Measurements from ENCODE around the gene MC1R. TPM values are rescaled to one million over a fixed set of nuclear protein-coding genes. Genes with fewer than 3 reads are reported as not detected.

MC1R gene
- polyA plus RNA-seq, 2 of the 4 experiments (the other 2 are of a cell fraction): 7.4 to 8.0 TPM

DNA sequence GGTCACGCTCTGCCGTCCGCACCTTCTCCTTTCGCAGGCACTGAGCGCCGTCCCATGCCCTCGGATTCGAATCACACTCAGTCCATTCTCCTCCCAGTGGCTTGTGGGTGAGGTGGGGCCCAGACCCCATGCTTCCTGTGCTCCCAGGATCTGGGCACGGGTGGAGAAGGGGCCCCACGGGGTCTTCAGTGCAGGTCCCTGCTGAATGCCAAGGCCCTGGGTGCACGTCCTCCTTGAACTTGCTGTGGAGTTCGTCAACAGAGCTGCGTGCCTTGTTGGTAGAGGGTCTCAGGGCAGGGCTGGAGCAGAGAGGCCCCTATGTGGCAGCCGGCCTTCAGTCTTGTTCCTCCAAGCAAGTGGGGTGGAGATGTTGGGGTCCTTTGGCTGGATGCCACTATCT, 7.3 kb upstream of the MC1R start:
- Histone ChIP-seq H3K9me3 (peaks cover 7% of the 10 kb centered on the region; the same call in 1 of the 3 replicates), H3K4me3 (no peak overlapping the region), H3K27ac (no peak overlapping the region), H3K4me1 (peaks cover 4% of the 10 kb centered on the region; the same call in 2 of the 3 replicates), H3K4me2 (no peak overlapping the region)
- no peak for TF ChIP-seq POLR2AphosphoS2 (conservative IDR thresholded peaks at IDR 0.05; ENCODE audit: low read length)
- no peak for TF ChIP-seq EHF (CRISPR knock-in tag; IDR thresholded peaks at IDR 0.05)
- TF ChIP-seq HOXB5 (CRISPR knock-in tag; IDR thresholded peaks at IDR 0.05): no peak
- TF ChIP-seq POLR2A (IDR thresholded peaks at IDR 0.05; ENCODE audit: low read length): no peak
- TF ChIP-seq, protein P1, sequence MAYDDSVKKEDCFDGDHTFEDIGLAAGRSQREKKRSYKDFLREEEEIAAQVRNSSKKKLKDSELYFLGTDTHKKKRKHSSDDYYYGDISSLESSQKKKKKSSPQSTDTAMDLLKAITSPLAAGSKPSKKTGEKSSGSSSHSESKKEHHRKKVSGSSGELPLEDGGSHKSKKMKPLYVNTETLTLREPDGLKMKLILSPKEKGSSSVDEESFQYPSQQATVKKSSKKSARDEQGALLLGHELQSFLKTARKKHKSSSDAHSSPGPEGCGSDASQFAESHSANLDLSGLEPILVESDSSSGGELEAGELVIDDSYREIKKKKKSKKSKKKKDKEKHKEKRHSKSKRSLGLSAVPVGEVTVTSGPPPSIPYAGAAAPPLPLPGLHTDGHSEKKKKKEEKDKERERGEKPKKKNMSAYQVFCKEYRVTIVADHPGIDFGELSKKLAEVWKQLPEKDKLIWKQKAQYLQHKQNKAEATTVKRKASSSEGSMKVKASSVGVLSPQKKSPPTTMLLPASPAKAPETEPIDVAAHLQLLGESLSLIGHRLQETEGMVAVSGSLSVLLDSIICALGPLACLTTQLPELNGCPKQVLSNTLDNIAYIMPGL (CRISPR knock-in tag; IDR thresholded peaks at IDR 0.05; ENCODE audit: borderline replicate concordance): no peak
- TF ChIP-seq, protein P2, sequence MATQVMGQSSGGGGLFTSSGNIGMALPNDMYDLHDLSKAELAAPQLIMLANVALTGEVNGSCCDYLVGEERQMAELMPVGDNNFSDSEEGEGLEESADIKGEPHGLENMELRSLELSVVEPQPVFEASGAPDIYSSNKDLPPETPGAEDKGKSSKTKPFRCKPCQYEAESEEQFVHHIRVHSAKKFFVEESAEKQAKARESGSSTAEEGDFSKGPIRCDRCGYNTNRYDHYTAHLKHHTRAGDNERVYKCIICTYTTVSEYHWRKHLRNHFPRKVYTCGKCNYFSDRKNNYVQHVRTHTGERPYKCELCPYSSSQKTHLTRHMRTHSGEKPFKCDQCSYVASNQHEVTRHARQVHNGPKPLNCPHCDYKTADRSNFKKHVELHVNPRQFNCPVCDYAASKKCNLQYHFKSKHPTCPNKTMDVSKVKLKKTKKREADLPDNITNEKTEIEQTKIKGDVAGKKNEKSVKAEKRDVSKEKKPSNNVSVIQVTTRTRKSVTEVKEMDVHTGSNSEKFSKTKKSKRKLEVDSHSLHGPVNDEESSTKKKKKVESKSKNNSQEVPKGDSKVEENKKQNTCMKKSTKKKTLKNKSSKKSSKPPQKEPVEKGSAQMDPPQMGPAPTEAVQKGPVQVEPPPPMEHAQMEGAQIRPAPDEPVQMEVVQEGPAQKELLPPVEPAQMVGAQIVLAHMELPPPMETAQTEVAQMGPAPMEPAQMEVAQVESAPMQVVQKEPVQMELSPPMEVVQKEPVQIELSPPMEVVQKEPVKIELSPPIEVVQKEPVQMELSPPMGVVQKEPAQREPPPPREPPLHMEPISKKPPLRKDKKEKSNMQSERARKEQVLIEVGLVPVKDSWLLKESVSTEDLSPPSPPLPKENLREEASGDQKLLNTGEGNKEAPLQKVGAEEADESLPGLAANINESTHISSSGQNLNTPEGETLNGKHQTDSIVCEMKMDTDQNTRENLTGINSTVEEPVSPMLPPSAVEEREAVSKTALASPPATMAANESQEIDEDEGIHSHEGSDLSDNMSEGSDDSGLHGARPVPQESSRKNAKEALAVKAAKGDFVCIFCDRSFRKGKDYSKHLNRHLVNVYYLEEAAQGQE (IDR thresholded peaks at IDR 0.05): no peak
- no peak for TF ChIP-seq CBX2 (IDR thresholded peaks at IDR 0.05; ENCODE audit: borderline replicate concordance, low read depth)
- 98% methylated on average over 10 of the region's 14 CpGs for WGBS (ENCODE audit: missing lambda C conversion rate)
- DNase-seq (ENCODE audit: low read depth in 1 of 2, low spot score in 1 of 2) (no peak), ATAC-seq (no peak), FAIRE-seq (no peak)
- ChIA-PET POLR2A (no interaction called here), CTCF (interaction anchor here (0.6 to 7.6 kb wide), 9 partner anchors 11 to 211 kb away, joined by 3 to 109 read pairs (median 10); partner anchors contain the start of genes MC1R, SPATA2L and TUBB3)

DNA sequence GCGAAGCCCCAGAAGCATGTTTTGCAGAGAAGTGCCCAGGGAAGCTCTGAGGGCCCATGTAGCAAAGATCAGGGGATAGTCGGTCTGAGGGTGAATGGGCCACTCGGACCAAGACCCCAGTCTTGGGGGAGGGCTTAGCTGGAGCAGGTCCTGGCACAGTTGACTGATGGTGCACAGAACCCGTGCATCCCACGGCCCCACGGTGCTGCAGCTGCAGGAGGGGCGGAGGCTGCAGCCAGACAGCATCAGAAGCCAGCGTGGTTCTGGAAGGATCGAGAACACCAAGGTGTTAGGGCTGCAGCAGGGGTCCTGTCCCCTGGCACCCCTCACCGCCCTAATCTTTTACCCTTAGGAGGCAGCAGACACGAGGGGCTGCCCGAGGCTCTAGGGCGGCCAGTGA, 6.5 kb upstream of the MC1R start:
- H3K4me1 ChIP-seq: peaks cover 8% of the 10 kb centered on the region
- no peak overlapping the region for H3K27ac ChIP-seq
- no peak overlapping the region for H3K4me2 ChIP-seq
- DNase-seq (ENCODE audit: low read depth in 1 of 2, low spot score in 1 of 2) (no peak), FAIRE-seq (no peak), ATAC-seq (no peak)
- 91% methylated on average over 13 of the region's 13 CpGs for WGBS (ENCODE audit: missing lambda C conversion rate)
- POLR2A ChIA-PET: no interaction called here
- H3K4me3 ChIP-seq: no peak overlapping the region
- CTCF ChIA-PET: interaction anchor here (2.4 to 7.6 kb wide), 3 partner anchors 10 to 212 kb away, joined by 17 to 109 read pairs (median 19); partner anchors contain the start of genes MC1R, SPATA2L and TUBB3
- H3K9me3 ChIP-seq: peaks cover 7% of the 10 kb centered on the region; the same call in 1 of the 3 replicates
- TF ChIP-seq NR3C1 (IDR thresholded peaks at IDR 0.05) (no peak), HDAC2 (IDR thresholded peaks at IDR 0.05) (no peak), KDM1A (IDR thresholded peaks at IDR 0.05; ENCODE audit: low read depth) (no peak), NFE2L2 (conservative IDR thresholded peaks at IDR 0.05; ENCODE audit: low read length) (no peak), MAFK (IDR thresholded peaks at IDR 0.05; ENCODE audit: partially characterized antibody) (no peak), TFCP2L1 (CRISPR knock-in tag; IDR thresholded peaks at IDR 0.05) (no peak)
- TF ChIP-seq, protein P3, sequence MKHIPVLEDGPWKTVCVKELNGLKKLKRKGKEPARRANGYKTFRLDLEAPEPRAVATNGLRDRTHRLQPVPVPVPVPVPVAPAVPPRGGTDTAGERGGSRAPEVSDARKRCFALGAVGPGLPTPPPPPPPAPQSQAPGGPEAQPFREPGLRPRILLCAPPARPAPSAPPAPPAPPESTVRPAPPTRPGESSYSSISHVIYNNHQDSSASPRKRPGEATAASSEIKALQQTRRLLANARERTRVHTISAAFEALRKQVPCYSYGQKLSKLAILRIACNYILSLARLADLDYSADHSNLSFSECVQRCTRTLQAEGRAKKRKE (CRISPR knock-in tag; IDR thresholded peaks at IDR 0.05; ENCODE audit: low read depth): no peak

DNA sequence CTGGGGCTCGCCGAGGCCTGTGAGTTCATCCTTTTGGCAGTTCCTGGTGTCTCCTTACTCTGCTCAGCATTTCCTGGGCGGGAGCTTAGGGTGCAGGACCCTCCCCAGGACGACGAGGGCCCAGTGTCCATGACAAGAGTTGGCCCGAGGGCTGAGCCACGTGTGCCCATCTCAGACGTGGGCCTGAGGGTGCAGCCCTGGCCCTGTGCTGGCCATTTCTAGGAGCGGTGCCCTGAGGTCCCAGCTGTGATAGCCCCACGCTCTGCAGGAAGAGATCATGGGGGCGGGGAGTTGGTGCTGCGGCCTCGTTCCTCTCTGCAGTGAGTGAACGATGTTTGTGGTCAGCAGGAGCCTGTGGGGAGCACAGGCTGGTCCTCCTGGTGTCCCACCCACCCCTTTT, 6.0 kb upstream of the MC1R start:
- Histone ChIP-seq H3K4me1 (peaks cover 12% of the 10 kb centered on the region), H3K4me3 (no peak overlapping the region), H3K9me3 (peaks cover 7% of the 10 kb centered on the region; the same call in 1 of the 3 replicates), H3K4me2 (no peak overlapping the region), H3K27ac (no peak overlapping the region)
- TF ChIP-seq, protein P4, sequence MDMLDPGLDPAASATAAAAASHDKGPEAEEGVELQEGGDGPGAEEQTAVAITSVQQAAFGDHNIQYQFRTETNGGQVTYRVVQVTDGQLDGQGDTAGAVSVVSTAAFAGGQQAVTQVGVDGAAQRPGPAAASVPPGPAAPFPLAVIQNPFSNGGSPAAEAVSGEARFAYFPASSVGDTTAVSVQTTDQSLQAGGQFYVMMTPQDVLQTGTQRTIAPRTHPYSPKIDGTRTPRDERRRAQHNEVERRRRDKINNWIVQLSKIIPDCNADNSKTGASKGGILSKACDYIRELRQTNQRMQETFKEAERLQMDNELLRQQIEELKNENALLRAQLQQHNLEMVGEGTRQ (IDR thresholded peaks at IDR 0.05): no peak
- TF ChIP-seq, protein P5, sequence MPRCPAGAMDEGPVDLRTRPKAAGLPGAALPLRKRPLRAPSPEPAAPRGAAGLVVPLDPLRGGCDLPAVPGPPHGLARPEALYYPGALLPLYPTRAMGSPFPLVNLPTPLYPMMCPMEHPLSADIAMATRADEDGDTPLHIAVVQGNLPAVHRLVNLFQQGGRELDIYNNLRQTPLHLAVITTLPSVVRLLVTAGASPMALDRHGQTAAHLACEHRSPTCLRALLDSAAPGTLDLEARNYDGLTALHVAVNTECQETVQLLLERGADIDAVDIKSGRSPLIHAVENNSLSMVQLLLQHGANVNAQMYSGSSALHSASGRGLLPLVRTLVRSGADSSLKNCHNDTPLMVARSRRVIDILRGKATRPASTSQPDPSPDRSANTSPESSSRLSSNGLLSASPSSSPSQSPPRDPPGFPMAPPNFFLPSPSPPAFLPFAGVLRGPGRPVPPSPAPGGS (IDR thresholded peaks at IDR 0.05): no peak
- TF ChIP-seq FOXS1 (CRISPR knock-in tag; IDR thresholded peaks at IDR 0.05): no peak
- TF ChIP-seq RARB (CRISPR knock-in tag; IDR thresholded peaks at IDR 0.05): no peak
- no peak for TF ChIP-seq EHF (CRISPR knock-in tag; IDR thresholded peaks at IDR 0.05)
- CTCF ChIA-PET: interaction anchor here (3.8 to 7.6 kb wide), 2 partner anchors 9 to 213 kb away, joined by 17 to 109 read pairs; partner anchors contain the start of genes MC1R, SPATA2L and TUBB3
- 93% methylated on average over 10 of the region's 14 CpGs for WGBS (ENCODE audit: missing lambda C conversion rate)
- DNase-seq (ENCODE audit: low read depth in 1 of 2, low spot score in 1 of 2) (no peak), FAIRE-seq (no peak), ATAC-seq (no peak)
- POLR2A ChIA-PET: no interaction called here

Data from A549 (cell line).